CD4-positive, alpha-beta memory T cell (primary cell): ENCODE data around the gene SFXN5. TPM values are rescaled to one million over a fixed set of nuclear protein-coding genes. Genes with fewer than 3 reads are reported as not detected.

ENCODE experiments used
- CTCF ChIA-PET: fragments of 350-600 bp; sonication (Branson Sonifier 250); formaldehyde crosslinking; loops from one replicate; lab custom pipeline; 2021; ENCODE audit warnings: inconsistent platforms; ENCODE audit not compliant: partially characterized antibody; lab: Charles Lee
- POLR2A ChIA-PET: fragments of 350-600 bp; sonication (Branson Sonifier 250); formaldehyde crosslinking; loops from one replicate; lab custom pipeline; 2021; ENCODE audit not compliant: partially characterized antibody; lab: Charles Lee
- DNase-seq, 5 donors: peaks; one replicate each; pipeline versions ENCODE4 v3.0.0 to v3.0.0-alpha.2; 2020 to 2022; ENCODE audit warnings: mixed read lengths in 1 of 5
- H3K27ac ChIP-seq: one replicate; pipeline ENCODE4 v1.7.0; 2013; ENCODE audit warnings: low read depth, low read length
- H3K27me3 ChIP-seq: 2 replicates; pipeline ENCODE4 v1.7.0; 2013; ENCODE audit warnings: mild to moderate bottlenecking, low read length, moderate library complexity; ENCODE audit not compliant: insufficient read depth
- H3K36me3 ChIP-seq: 2 replicates; pipeline ENCODE4 v1.7.0; 2013; ENCODE audit warnings: mild to moderate bottlenecking, low read length, moderate library complexity; ENCODE audit not compliant: insufficient read depth
- H3K4me1 ChIP-seq: 2 replicates; pipeline ENCODE4 v1.7.0; 2013; ENCODE audit warnings: mild to moderate bottlenecking, low read length, moderate library complexity; ENCODE audit not compliant: insufficient read depth
- H3K4me3 ChIP-seq, 2 donors: one replicate each; pipeline ENCODE4 v1.7.0; 2013; ENCODE audit warnings: low read length in 2 of 2, mild to moderate bottlenecking in 1 of 2
- H3K9me3 ChIP-seq, 2 donors: one replicate each; pipeline ENCODE4 v1.7.0; 2013; ENCODE audit warnings: low read length in 2 of 2, control low read depth in 1 of 2; ENCODE audit not compliant: control insufficient read depth in 1 of 2
- H3K27ac Mint-ChIP-seq, 7 donors: one replicate each; pipeline ENCODE4 v1.8.0; 2020 to 2021; ENCODE audit warnings: mixed read lengths in 7 of 7, mild to moderate bottlenecking in 6 of 7, inconsistent platforms in 3 of 7, moderate library complexity in 3 of 7
- H3K27me3 Mint-ChIP-seq, 2 donors: one replicate each; pipeline ENCODE4 v1.8.0; 2020 to 2021; ENCODE audit warnings: mixed read lengths in 2 of 2
- H3K36me3 Mint-ChIP-seq, 2 donors: one replicate each; pipeline ENCODE4 v1.8.0; 2020 to 2021; ENCODE audit warnings: mixed read lengths in 2 of 2, inconsistent platforms in 1 of 2, mild to moderate bottlenecking in 1 of 2
- H3K4me1 Mint-ChIP-seq, 4 donors: one replicate each; pipeline ENCODE4 v1.8.0; 2020 to 2021; ENCODE audit warnings: mixed read lengths in 4 of 4, mild to moderate bottlenecking in 1 of 4
- H3K4me3 Mint-ChIP-seq, 8 donors: one replicate each; pipeline ENCODE4 v1.8.0; 2020 to 2021; ENCODE audit warnings: mixed read lengths in 8 of 8, mild to moderate bottlenecking in 7 of 8, moderate library complexity in 6 of 8, inconsistent platforms in 3 of 8
- H3K9me3 Mint-ChIP-seq, 8 donors: one replicate each; pipeline ENCODE4 v1.8.0; 2020 to 2021; ENCODE audit warnings: mixed read lengths in 8 of 8, mild to moderate bottlenecking in 5 of 8, inconsistent platforms in 3 of 8, moderate library complexity in 1 of 8
- intact Hi-C: fragments of 100-400 bp; cut with micrococcal nuclease; formaldehyde crosslinking; loops from one replicate; pipeline ENCODE4 v1.15.1; 2023
- polyA plus RNA-seq, 2 donors: library from polyadenylated mRNA; unstranded; fragments of 300-500 nt; fragmentation: Illumina TruSeq; gene quantifications; one replicate each; pipeline ENCODE4 v1.2.3, GENCODE V29; 2021
- total RNA-seq, 2 experiments: library from RNA; stranded (reverse); gene quantifications; one replicate each; pipeline ENCODE4 v1.2.3, GENCODE V29; 2021

The SFXN5 gene
- total and polyA plus RNA-seq, 4 experiments from 2014 or later: 0.95 to 10.0 (median 4.1) TPM

DNA sequence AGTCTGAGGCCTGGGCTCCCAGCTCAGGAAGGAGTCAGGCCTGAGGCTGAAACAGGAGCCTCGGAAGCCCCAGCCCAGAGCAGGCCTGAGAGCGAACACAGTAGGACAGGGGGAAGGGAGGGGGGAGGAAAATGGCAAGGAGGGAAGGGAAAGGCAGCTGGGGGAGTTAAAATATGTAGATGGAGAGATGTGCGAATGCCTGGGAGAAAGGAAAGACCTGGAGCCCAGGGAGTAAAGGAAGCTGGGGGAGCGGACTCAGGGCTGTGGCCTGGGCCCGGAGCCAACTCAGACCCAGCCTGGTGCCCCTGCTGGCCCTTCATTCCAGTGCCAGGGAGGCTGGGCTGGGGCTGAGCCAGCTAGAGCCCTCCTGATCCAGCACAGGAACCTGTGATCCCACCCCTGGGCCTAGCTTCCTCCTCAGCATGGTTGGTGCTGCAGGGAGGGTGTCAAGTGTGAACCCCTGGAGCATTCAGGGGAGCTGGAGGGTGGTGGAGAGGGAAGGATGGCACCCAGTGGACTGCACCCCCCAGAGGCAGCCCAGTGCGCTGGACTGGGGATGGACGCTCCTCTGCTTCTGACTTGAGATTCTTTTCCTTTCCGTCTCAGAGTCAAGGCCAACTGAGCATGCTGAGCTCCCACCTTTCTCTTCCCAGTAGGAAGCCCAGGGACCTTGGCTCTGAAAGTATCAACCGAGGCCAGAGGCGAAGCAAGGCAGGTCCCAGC is 107.9 kb downstream of the SFXN5 start:
- H3K4me1 ChIP-seq: no peaks in the 10 kb centered on the region
- H3K36me3 ChIP-seq: no peaks in the 10 kb centered on the region
- no peak overlapping the region for H3K4me3 ChIP-seq
- no peaks in the 10 kb centered on the region for H3K9me3 Mint-ChIP-seq
- no peak overlapping the region for H3K27ac ChIP-seq
- no peaks in the 10 kb centered on the region for H3K36me3 Mint-ChIP-seq
- no peaks in the 10 kb centered on the region for H3K27me3 ChIP-seq
- H3K4me3 Mint-ChIP-seq: no peak overlapping the region
- no peaks in the 10 kb centered on the region for H3K9me3 ChIP-seq
- CTCF ChIA-PET: interaction anchor here (1.1 kb wide), 1 partner anchor 11 kb away, joined by 3 read pairs; no protein-coding TSS in a partner anchor
- no peaks in the 10 kb centered on the region for H3K4me1 Mint-ChIP-seq
- DNase-seq: no peak
- H3K27ac Mint-ChIP-seq: peak overlapping the region in 1 of 7 donors; percentile 35
- H3K27me3 Mint-ChIP-seq: no peaks in the 10 kb centered on the region
- POLR2A ChIA-PET: no interaction called here
- intact Hi-C loops: no loop called here

DNA sequence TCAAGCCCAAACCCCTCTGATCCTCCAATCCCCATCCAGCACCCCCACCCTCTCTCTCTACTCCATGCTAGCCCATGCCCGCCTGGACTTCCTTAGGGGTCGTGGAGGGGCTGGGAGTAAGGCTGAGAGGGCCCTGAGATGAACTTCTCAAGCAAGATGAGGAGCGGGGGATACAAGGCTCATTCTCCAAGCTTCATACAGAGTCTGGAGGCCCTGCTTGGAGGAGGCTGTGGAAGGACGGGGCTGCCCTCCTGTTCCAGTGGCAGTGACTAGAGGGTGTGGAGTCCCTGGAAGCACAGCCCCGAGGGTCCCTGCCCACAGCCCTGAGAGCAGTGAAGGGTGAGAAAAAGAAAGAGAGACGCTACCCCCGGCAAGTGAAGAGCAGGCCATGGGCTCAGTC is 108.6 kb downstream of the SFXN5 start:
- ChIA-PET POLR2A (no interaction called here), CTCF (no interaction called here)
- no peak overlapping the region for H3K27ac Mint-ChIP-seq
- no peak overlapping the region for H3K27ac ChIP-seq
- no peaks in the 10 kb centered on the region for H3K27me3 ChIP-seq
- no peaks in the 10 kb centered on the region for H3K4me1 Mint-ChIP-seq
- H3K4me3 ChIP-seq: no peak overlapping the region
- no peaks in the 10 kb centered on the region for H3K9me3 Mint-ChIP-seq
- no peaks in the 10 kb centered on the region for H3K27me3 Mint-ChIP-seq
- H3K4me3 Mint-ChIP-seq: no peak overlapping the region
- no peaks in the 10 kb centered on the region for H3K36me3 ChIP-seq
- H3K4me1 ChIP-seq: no peaks in the 10 kb centered on the region
- intact Hi-C loops: no loop called here
- no peaks in the 10 kb centered on the region for H3K36me3 Mint-ChIP-seq
- no peak for DNase-seq
- H3K9me3 ChIP-seq: no peaks in the 10 kb centered on the region

DNA sequence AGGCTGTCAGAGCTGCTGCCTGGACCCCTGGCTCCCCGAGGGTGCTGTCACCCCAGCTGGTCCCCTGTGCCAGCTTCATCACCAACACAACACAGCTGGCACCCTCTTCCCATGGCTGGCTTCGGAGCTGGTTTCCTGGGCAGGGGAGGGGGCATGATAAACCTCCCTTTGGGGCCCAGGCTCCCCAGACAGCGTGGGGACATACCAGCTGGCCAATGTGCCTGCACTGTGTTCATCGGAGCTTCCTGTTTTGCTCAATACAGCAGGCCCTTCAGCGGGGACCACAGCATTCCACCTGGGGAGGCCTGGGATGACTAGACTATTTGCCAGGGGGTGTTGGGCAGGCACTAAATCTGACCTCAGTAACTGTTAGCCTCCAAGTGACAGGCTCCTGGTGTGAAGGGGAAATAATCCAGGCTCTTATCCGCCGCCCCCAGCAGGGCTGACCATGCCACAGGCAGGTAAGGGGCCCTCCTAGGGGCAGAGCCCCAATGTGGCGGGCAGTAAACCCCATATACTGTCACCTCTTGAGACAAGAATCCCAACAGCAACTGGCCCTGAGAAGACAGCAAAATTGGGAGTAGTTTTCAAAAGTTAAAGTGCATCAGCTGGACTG is 109.6 kb downstream of the SFXN5 start:
- H3K27me3 Mint-ChIP-seq: no peaks in the 10 kb centered on the region

DNA sequence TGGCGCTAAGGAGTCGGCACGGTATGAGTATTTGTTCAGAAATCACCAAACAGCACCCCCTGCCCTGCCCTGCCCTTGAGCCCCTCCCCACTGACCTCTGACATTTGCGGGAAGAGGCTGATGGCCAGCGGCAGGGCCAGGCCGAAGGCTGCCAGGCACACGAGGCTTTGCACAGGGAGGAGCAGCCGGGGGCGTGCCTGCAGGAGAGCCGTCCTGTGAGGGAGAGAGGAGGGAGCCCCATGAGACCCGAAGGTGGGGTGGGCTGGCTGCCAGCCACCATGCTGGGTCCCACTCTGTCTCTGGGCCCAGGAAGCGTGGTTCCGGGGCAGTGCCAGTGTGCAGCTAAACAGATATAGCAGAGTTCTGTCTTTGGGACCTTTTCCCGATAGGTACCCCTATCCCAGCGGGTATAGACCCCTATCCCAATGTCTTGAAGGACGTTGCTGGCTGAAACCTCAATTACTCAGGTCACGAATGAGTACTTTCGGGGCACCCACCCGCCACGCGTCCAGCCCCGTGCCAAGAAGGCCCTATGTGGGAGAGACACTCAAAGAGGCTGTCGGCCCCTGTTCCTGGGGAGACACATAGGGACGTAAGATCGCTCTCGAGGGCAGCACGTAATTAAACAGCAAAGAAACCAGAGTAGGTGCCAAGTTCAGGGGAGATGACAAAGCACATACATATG is 110.3 kb downstream of the SFXN5 start:
- Histone ChIP-seq H3K9me3 (no peaks in the 10 kb centered on the region), H3K36me3 (no peaks in the 10 kb centered on the region), H3K27me3 (no peaks in the 10 kb centered on the region), H3K4me3 (no peak overlapping the region), H3K4me1 (no peaks in the 10 kb centered on the region), H3K27ac (no peak overlapping the region)
- no peak overlapping the region for H3K27ac Mint-ChIP-seq
- H3K9me3 Mint-ChIP-seq: no peaks in the 10 kb centered on the region
- H3K4me1 Mint-ChIP-seq: peaks cover 0 to 7% (median 0%) of the 10 kb centered on the region in 4 donors
- ChIA-PET CTCF (interaction anchor here (1.3 kb wide), 1 partner anchor 27 kb away, joined by 3 read pairs; no protein-coding TSS in a partner anchor), POLR2A (no interaction called here)
- no peak overlapping the region for H3K4me3 Mint-ChIP-seq
- H3K27me3 Mint-ChIP-seq: no peaks in the 10 kb centered on the region
- no peak for DNase-seq
- intact Hi-C loops: no loop called here
- H3K36me3 Mint-ChIP-seq: no peaks in the 10 kb centered on the region

More for the DNA sequence above, 109.6 kb downstream of the SFXN5 start:
- POLR2A ChIA-PET: no interaction called here
- Histone ChIP-seq H3K27ac (no peak overlapping the region), H3K27me3 (no peaks in the 10 kb centered on the region), H3K4me1 (no peaks in the 10 kb centered on the region), H3K4me3 (no peak overlapping the region), H3K36me3 (no peaks in the 10 kb centered on the region), H3K9me3 (no peaks in the 10 kb centered on the region)
- peaks cover 0 to 3% (median 0%) of the 10 kb centered on the region in 4 donors for H3K4me1 Mint-ChIP-seq
- H3K36me3 Mint-ChIP-seq: no peaks in the 10 kb centered on the region
- CTCF ChIA-PET: no interaction called here
- DNase-seq: no peak
- H3K9me3 Mint-ChIP-seq: no peaks in the 10 kb centered on the region
- no peak overlapping the region for H3K4me3 Mint-ChIP-seq
- no peak overlapping the region for H3K27ac Mint-ChIP-seq
- intact Hi-C loops: no loop called here

DNA sequence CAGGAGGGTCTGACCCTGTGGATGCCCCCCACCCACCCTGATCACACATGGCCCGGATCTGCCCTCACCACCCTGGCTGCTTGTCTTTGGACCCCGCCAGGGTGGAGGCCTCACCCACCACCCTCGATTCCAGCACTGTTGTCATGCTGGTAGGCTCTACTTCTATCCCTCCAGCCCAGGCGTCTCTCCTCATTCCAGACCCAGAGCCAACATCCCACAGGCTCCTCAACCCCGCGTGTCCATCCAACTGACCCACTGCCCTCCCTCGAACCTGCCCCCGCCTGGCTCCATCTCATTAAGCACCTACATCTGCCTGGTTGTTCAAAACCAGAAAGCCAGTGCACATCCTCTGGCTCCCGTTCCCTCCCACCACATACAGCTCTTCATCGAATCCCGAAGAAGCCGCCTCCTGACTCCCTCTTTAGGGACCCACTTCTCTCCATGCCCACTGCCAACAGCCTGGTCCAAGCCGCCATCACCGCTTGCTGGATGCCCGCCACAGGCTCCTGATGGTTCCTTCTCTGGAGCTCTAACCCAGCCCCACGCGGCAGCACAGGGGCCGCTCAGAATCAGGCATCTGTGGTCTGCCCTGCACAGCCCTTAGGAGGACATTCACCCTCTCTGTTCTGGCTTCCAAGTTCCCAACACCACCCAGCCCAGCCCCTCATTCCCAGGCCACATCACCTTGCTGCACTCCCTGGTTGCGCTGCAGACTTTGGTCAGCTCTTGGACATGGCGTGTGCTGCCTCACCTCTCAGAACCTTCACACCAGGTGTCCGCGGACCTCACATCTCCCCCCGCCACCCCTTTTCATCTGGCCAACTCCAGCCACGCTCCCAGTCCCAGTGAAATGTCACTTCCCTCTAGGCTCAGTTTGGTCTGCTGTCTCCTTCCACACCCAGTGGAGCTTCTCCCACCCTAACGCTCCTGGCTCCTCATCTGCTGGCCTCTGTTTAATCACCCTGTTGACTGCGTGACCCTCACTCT is 111.2 kb downstream of the SFXN5 start:
- H3K4me1 ChIP-seq: no peaks in the 10 kb centered on the region
- H3K9me3 Mint-ChIP-seq: no peaks in the 10 kb centered on the region
- no peaks in the 10 kb centered on the region for H3K36me3 ChIP-seq
- peak in 1 of 5 donors; percentile 9 for DNase-seq
- POLR2A ChIA-PET: no interaction called here
- H3K4me3 Mint-ChIP-seq: no peak overlapping the region
- intact Hi-C loops: no loop called here
- H3K36me3 Mint-ChIP-seq: no peaks in the 10 kb centered on the region
- no peak overlapping the region for H3K4me3 ChIP-seq
- H3K27ac ChIP-seq: no peak overlapping the region
- CTCF ChIA-PET: interaction anchor here (1.3 kb wide), 1 partner anchor 28 kb away, joined by 3 read pairs; no protein-coding TSS in a partner anchor
- no peaks in the 10 kb centered on the region for H3K27me3 Mint-ChIP-seq
- no peak overlapping the region for H3K27ac Mint-ChIP-seq
- H3K9me3 ChIP-seq: no peaks in the 10 kb centered on the region
- H3K27me3 ChIP-seq: no peaks in the 10 kb centered on the region
- H3K4me1 Mint-ChIP-seq: peaks cover under 1 to 9% (median 2%) of the 10 kb centered on the region in 4 donors

DNA sequence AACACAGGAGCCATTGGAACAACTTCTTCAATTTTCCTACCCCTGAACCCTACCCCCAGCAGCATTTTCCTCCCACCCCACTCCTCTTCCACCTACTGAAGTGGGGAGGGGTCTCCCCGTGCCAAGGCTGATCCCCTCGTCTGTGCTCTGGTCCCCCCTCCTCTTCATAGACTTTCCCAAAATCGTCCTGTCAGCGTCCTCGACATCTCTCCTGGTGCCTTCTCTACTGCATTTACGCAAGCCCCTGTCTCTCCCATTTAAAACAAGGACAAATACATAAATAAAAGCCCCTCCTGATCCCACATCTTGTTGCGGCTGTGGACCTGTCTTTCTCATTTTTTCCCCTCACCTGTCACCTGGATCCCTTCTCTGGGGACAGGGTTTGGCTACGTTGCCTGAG is 112.0 kb downstream of the SFXN5 start:
- CTCF ChIA-PET: interaction anchor here (1.3 kb wide), 1 partner anchor 28 kb away, joined by 3 read pairs; no protein-coding TSS in a partner anchor
- H3K36me3 Mint-ChIP-seq: no peaks in the 10 kb centered on the region
- no peak overlapping the region for H3K4me3 Mint-ChIP-seq
- intact Hi-C loops: no loop called here
- H3K27me3 Mint-ChIP-seq: no peaks in the 10 kb centered on the region
- Histone ChIP-seq H3K36me3 (no peaks in the 10 kb centered on the region), H3K27me3 (no peaks in the 10 kb centered on the region), H3K27ac (no peak overlapping the region), H3K4me3 (no peak overlapping the region), H3K4me1 (peaks cover 4% of the 10 kb centered on the region), H3K9me3 (no peaks in the 10 kb centered on the region)
- no peak for DNase-seq
- POLR2A ChIA-PET: no interaction called here
- H3K4me1 Mint-ChIP-seq: peaks cover 2 to 15% (median 6%) of the 10 kb centered on the region in 4 donors
- peak overlapping the region in 1 of 7 donors; percentile 25 for H3K27ac Mint-ChIP-seq
- H3K9me3 Mint-ChIP-seq: no peaks in the 10 kb centered on the region
